Psoas muscle (tissue), 8 donors: ENCODE data around the gene ZNF628. TPM values are rescaled to one million over a fixed set of nuclear protein-coding genes. Genes with fewer than 3 reads are reported as not detected.

Experiments
- ATAC-seq, 4 donors: fragments of 200-7000 bp; cut with Tn5 transposase; one replicate each; pipeline ENCODE4 v1.9.1; 2020; ENCODE audit warnings: moderate library complexity in 3 of 4, mild to moderate bottlenecking in 2 of 4
- DNase-seq, 2 donors: peaks; one replicate each; pipeline ENCODE4 v3.0.0-alpha.2; 2020
- H3K27ac ChIP-seq: fragments of 200-600 bp; one replicate; pipeline ENCODE4 v1.8.0; 2022
- H3K27me3 ChIP-seq, 3 donors: fragments of 200-600 bp in 1 of 3; one replicate each; pipeline versions ENCODE4 v1.6.1 to v1.8.0; 2013 to 2022; ENCODE audit warnings: low read length in 2 of 3, mild to moderate bottlenecking in 2 of 3, moderate library complexity in 1 of 3; ENCODE audit not compliant: insufficient read depth in 3 of 3
- H3K36me3 ChIP-seq, 2 donors: fragments of 200-600 bp in 1 of 2; one replicate each; pipeline versions ENCODE4 v1.6.1 to v1.8.0; 2013 to 2022; ENCODE audit warnings: low read depth in 1 of 2, mild to moderate bottlenecking in 1 of 2, moderate library complexity in 1 of 2; ENCODE audit not compliant: insufficient read depth in 1 of 2
- H3K4me1 ChIP-seq: fragments of 200-600 bp; one replicate; pipeline ENCODE4 v1.8.0; 2022
- H3K4me3 ChIP-seq: fragments of 200-600 bp; one replicate; pipeline ENCODE4 v1.8.0; 2022; ENCODE audit warnings: mild to moderate bottlenecking
- H3K9me3 ChIP-seq: fragments of 200-600 bp; one replicate; pipeline ENCODE4 v1.8.0; 2022
- CTCF ChIP-seq: fragments of 200-600 bp; IDR thresholded peaks from one replicate; pipeline ENCODE4 v1.8.0; 2022; ENCODE audit warnings: antibody characterized with exemption
- WGBS, 3 donors: extraction: QIAGEN DNeasy Blood & Tissue Kit; methylation state at CpG; one replicate each; pipeline versions ENCODE4 v1.1.6 to v1.1.7; 2013; 5-methylcytosine and 5-hydroxymethylcytosine counted together
- intact Hi-C, 2 donors: fragments of 100-400 bp; cut with DNase I; formaldehyde crosslinking; loops; one replicate each; pipeline versions ENCODE4 v1.11.0 to v1.14.2; 2022
- polyA plus RNA-seq, 3 donors: library from polyadenylated mRNA; stranded (reverse); fragments of 200-250 nt; gene quantifications; one replicate each; pipeline ENCODE4 v1.2.3, GENCODE V29; 2013
- total RNA-seq, 4 donors: library from RNA; stranded (reverse); fragmentation: NEBNext Ultra II Directional in 2 of 4; extraction: Animal tissue kit (Norgen Biotek cat#: 25700) in 2 of 4; gene quantifications; one replicate each; pipeline versions ENCODE4 v1.2.1 to v1.2.4, GENCODE V29; 2021 to 2023
- donor health status: healthy with polysubstance abuse.
- donor health status: DM: no; HTN: no; CAD: no; lungs with moderate emphysema.
- donor health status: Bipolar disorder and iron deficiency.
- donor health status: healthy.
- donor health status: DM: yes; HTN: yes; CAD: no.
- donor health status: DM: no; HTN: no; CAD: no.
- donor health status: DM: no; HTN: no; CAD: no.
- donor health status: DM: yes; HTN: yes; CAD: no.

The ZNF628 gene
- total and polyA plus RNA-seq, 7 donors = 5.9 to 14.3 (median 12.2) TPM

GRCh38 chr19:55455576-55456235 is 20.7 kb upstream of the ZNF628 start:
- intact Hi-C loops = loop anchor here in 1 of 2 donors (5.0 kb wide), 1 partner anchor 153 kb away; no protein-coding TSS in a partner anchor
- H3K36me3 ChIP-seq = no peaks in the 10 kb centered on the region
- peaks cover 6% of the 10 kb centered on the region for H3K4me1 ChIP-seq
- WGBS, 3 donors = 79 to 91% (median 81%) methylated on average over 8 to 11 of the region's 11 CpGs
- H3K27ac ChIP-seq = no peak overlapping the region
- no peak for ATAC-seq
- peaks cover 0 to 16% (median 7%) of the 10 kb centered on the region in 3 donors for H3K27me3 ChIP-seq
- DNase-seq = no peak
- no peak overlapping the region for H3K4me3 ChIP-seq
- TF ChIP-seq CTCF = no peak
- H3K9me3 ChIP-seq = no peaks in the 10 kb centered on the region

DNA sequence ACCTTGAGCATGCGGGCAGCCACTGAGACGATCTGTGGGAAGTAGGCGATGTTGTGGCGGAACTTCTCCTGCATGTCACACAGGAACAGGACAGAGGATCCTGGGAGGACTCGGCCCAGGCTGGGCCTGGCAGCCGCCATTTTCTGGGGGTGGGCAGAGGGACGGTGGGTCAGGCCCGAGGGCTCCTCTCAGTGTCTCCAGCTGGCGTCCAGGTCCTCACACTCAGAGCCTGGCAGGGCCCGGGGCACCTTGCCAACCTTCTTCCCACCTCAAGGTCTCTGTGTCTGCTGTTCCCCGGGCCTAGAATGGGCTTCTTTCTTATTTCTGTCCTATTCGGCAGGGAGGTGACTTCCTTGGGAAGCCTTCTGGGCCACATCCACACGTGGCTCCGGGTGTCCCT is 20.1 kb upstream of the ZNF628 start:
- H3K4me1 ChIP-seq = peaks cover 6% of the 10 kb centered on the region
- H3K27ac ChIP-seq = no peak overlapping the region
- no peak overlapping the region for H3K4me3 ChIP-seq
- ATAC-seq = no peak
- peaks cover 0 to 13% (median 5%) of the 10 kb centered on the region in 3 donors for H3K27me3 ChIP-seq
- no peak for TF ChIP-seq CTCF
- DNase-seq = no peak
- H3K9me3 ChIP-seq = no peaks in the 10 kb centered on the region
- intact Hi-C loops = loop anchor here in 1 of 2 donors (5.0 kb wide), 1 partner anchor 154 kb away; no protein-coding TSS in a partner anchor
- 77 to 88% (median 82%) methylated on average over 14 of the region's 14 CpGs for WGBS, 3 donors
- no peaks in the 10 kb centered on the region for H3K36me3 ChIP-seq

DNA sequence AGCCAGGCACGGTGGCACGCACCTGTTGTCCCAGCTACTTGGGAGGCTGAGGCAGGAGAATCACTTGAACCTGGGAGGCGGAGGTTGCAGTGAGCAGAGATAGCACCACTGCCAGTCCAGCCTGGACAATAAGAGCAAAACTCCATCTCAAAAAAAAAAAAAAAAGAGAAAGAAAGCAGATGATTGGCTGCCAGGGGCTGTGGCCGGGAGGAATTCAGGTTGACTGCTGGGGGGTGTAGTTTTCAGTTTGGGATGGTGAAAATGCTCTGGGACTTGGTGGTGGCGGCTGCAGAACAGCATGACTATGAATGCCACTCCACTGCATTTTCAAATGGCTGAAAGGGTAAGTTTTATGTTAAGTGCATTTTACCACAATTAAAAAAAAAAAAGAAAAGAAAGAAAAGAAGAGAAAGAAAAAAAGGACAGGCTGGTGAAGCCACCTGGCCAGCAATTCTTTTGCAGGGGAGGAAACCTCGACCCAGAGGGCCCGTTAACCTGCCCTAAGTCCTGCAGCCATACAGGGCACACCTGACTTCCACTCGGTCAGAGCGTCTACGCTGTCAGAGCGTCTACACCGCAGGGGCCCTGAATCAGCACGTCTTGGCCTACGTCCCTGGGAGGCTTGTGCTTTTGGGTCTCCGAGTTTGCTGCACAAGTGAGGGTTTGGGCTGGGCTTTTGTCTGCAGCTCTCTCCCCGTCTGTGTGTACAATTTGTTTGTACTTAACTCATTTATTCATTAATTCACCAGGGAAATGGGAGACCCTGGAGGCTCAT is 18.5 kb upstream of the ZNF628 start:
- no peak for TF ChIP-seq CTCF
- H3K36me3 ChIP-seq = no peaks in the 10 kb centered on the region
- no peak overlapping the region for H3K4me3 ChIP-seq
- intact Hi-C loops = loop anchor here in 1 of 2 donors (5.0 kb wide), 1 partner anchor 156 kb away; no protein-coding TSS in a partner anchor
- peaks cover 2% of the 10 kb centered on the region for H3K4me1 ChIP-seq
- H3K27me3 ChIP-seq = no peaks in the 10 kb centered on the region
- no peak overlapping the region for H3K27ac ChIP-seq
- WGBS, 3 donors = 74 to 80% (median 75%) methylated on average over 16 of the region's 16 CpGs
- ATAC-seq = no peak
- no peaks in the 10 kb centered on the region for H3K9me3 ChIP-seq
- DNase-seq = no peak

- Histone ChIP-seq H3K27ac (no peak overlapping the region), H3K4me1 (peaks cover 2% of the 10 kb centered on the region), H3K4me3 (no peak overlapping the region), H3K36me3 (no peaks in the 10 kb centered on the region), H3K9me3 (no peaks in the 10 kb centered on the region), H3K27me3 (no peaks in the 10 kb centered on the region)
- 54 to 60% (median 57%) methylated on average over 8 of the region's 8 CpGs for WGBS, 3 donors
- no peak for DNase-seq
- intact Hi-C loops = loop anchor here in 1 of 2 donors (5.0 kb wide), 1 partner anchor 157 kb away; no protein-coding TSS in a partner anchor
- no peak for ATAC-seq
- no peak for TF ChIP-seq CTCF
These were observed 16.9 kb upstream of the ZNF628 start for GRCh38 chr19:55459551-55459949.
